ENCODE measurements around the gene KRT33A.
"Not testable (repeated sequence)": the region's sequence is repeated elsewhere in the genome, so short reads cannot be mapped to it uniquely, and the experiment has no call there.

Gene KRT33A

GRCh38 chr17:41350381-41350878 is at the start of gene KRT33A:
KRT33A (minus strand) TSS chr17:41350828; CDS start chr17:41350767, 61 bp downstream.
- DNase-seq = not testable (repeated sequence)

GRCh38 chr17:41396996-41397660 is 46.5 kb upstream of the KRT33A start, which contains the start of gene KRT31:
KRT31 (minus strand) TSS chr17:41397608; CDS start chr17:41397539, 69 bp downstream.
- no peak for DNase-seq

GRCh38 chr17:41396340-41396739 is 45.7 kb upstream of the KRT33A start:
- DNase-seq = no peak

- DNase-seq = no peak
Observed at GRCh38 chr17:41395611-41396010, 45.0 kb upstream of the KRT33A start.

- DNase-seq = not testable (repeated sequence)
Observed at GRCh38 chr17:41395044-41395443, 44.4 kb upstream of the KRT33A start.

- no peak for DNase-seq
Observed at GRCh38 chr17:41394254-41394996, 43.8 kb upstream of the KRT33A start.

GRCh38 chr17:41393826-41394225 is 43.2 kb upstream of the KRT33A start:
- DNase-seq = no peak

GRCh38 chr17:41393294-41393693 is 42.7 kb upstream of the KRT33A start:
- no peak for DNase-seq

- DNase-seq = no peak
Observed at GRCh38 chr17:41392278-41392677, 41.6 kb upstream of the KRT33A start.

GRCh38 chr17:41391535-41391934 is 40.9 kb upstream of the KRT33A start:
- no peak for DNase-seq

GRCh38 chr17:41390411-41390938 is 39.8 kb upstream of the KRT33A start:
- no peak for DNase-seq

GRCh38 chr17:41387670-41388069 is 37.0 kb upstream of the KRT33A start:
- no peak for DNase-seq

GRCh38 chr17:41386227-41386626 is 35.6 kb upstream of the KRT33A start:
- no peak for DNase-seq

- DNase-seq = no peak
Observed at GRCh38 chr17:41383690-41384089, 33.1 kb upstream of the KRT33A start.

- no peak for DNase-seq
Observed at GRCh38 chr17:41382394-41382793, 31.8 kb upstream of the KRT33A start.

GRCh38 chr17:41381943-41382342 is 31.3 kb upstream of the KRT33A start, which contains the start of gene KRT34:
KRT34 (minus strand) TSS chr17:41382306; CDS start chr17:41382246, 60 bp downstream.
- DNase-seq = not testable (repeated sequence)

- DNase-seq = not testable (repeated sequence)
Observed at GRCh38 chr17:41380091-41380490, 29.5 kb upstream of the KRT33A start.

GRCh38 chr17:41377546-41377945 is 26.9 kb upstream of the KRT33A start:
- no peak for DNase-seq

- no peak for DNase-seq
Observed at GRCh38 chr17:41369713-41370112, 19.1 kb upstream of the KRT33A start, which contains the start of gene KRT33B. KRT33B (minus strand) TSS chr17:41369813; CDS start chr17:41369750, 63 bp downstream.

GRCh38 chr17:41369023-41369422 is 18.4 kb upstream of the KRT33A start:
- no peak for DNase-seq

- DNase-seq = no peak
Observed at GRCh38 chr17:41367426-41368075, 16.9 kb upstream of the KRT33A start.
